ENCODE measurements around the gene RECK.

GRCh38 chr9:36007852-36008251, 28.9 kb upstream of the RECK start:
- TF ChIP-seq CTCF (IDR thresholded peaks at IDR 0.05) (no peak), POLR2A (IDR thresholded peaks at IDR 0.05) (no peak)

Measured in lower leg skin (tissue), 3 donors.